Activated T-cell treated with anti-CD3 and anti-CD28 coated beads, Interleukin-2, amount 50 U/mL, for 4 hours (primary cell): Measurements from ENCODE around the gene SIRT1. TPM values are rescaled to one million over a fixed set of nuclear protein-coding genes. Genes with fewer than 3 reads are reported as not detected.
"Not testable (repeated sequence)": the region's sequence is repeated elsewhere in the genome, so short reads cannot be mapped to it uniquely, and the experiment has no call there.

Experiments used
- ATAC-seq, 2 donors: fragments of 200-7000 bp; cut with Tn5 transposase; one replicate each; pipeline ENCODE4 v1.10.0; 2021
- DNase-seq: peaks from one replicate; pipeline ENCODE4 v3.0.0-alpha.2; 2020
- H3K27me3 Mint-ChIP-seq: one replicate; pipeline ENCODE4 v1.8.0; 2021; ENCODE audit warnings: low read depth, mixed read lengths
- H3K36me3 Mint-ChIP-seq: one replicate; pipeline ENCODE4 v1.8.0; 2022; ENCODE audit warnings: mixed read lengths; ENCODE audit not compliant: insufficient read depth
- H3K4me1 Mint-ChIP-seq: one replicate; pipeline ENCODE4 v1.8.0; 2021; ENCODE audit warnings: low read depth, mixed read lengths
- H3K4me3 Mint-ChIP-seq: one replicate; pipeline ENCODE4 v1.8.0; 2021; ENCODE audit warnings: mild to moderate bottlenecking, moderate library complexity, mixed read lengths
- H3K9me3 Mint-ChIP-seq: one replicate; pipeline ENCODE4 v1.8.0; 2021; ENCODE audit warnings: mixed read lengths
- total RNA-seq, 3 donors: library from RNA; stranded (reverse); gene quantifications; one replicate each; pipeline ENCODE4 v1.2.1, GENCODE V29; 2021

SIRT1 gene
- total RNA-seq, 3 donors from 2014 or later, result 14.8 to 17.3 (median 15.2) TPM

DNA sequence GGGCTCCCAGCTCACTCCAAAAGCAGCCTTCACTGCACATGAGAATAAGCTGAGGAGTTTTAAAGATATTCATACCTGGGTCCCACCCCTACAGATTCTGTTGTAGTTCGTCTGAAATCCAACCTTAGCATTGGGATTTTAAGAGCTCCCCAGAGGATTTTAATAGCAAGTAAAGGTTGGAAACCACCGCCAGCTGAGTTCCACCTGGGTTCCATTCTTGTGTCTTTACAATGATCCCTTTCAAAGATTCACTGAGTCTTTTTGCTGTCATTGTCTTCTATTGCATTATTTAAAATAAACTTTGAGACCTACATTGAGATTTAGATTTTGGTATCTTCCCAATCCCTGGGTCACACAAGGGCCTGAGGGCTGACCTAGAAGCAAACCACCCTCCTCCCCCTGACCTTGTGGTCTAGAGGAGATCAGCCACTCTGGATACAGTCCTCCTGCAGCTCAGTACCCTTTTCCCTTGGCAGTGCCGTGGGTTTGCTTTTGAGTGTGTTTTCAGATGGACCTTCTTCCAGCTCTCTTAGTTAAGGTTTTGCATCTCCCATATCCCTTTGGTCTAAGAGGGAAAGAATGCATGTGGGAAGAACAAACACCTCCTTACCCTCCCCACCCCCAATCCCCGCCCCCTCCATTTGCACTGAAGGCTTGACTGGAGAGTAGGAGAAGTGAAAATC is 22.6 kb upstream of the SIRT1 start:
- no peaks in the 10 kb centered on the region for H3K9me3 Mint-ChIP-seq
- ATAC-seq (no peak), DNase-seq (no peak)
- no peak overlapping the region for H3K4me3 Mint-ChIP-seq
- no peaks in the 10 kb centered on the region for H3K4me1 Mint-ChIP-seq
- H3K36me3 Mint-ChIP-seq, result no peaks in the 10 kb centered on the region
- no peaks in the 10 kb centered on the region for H3K27me3 Mint-ChIP-seq

DNA sequence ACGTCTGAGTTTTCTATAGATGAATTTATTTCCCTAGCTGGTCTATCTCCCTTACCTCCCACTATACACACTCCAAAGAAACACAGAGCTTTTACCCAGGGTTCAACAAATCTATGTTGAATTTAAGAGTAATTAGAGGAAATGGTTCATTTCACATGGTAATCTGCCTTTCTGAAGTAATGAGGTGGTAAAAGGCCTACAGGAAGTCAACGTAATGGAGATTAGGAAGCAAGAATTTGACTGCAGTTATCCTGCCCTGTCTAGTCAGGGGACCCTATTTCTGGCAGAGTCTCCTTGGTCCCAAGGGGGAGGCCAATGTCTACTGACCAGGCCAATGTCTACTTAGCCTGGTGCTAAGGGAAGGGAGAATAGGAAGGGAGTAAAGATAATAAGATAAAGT is 21.4 kb upstream of the SIRT1 start:
- Mint-ChIP-seq H3K36me3 (no peaks in the 10 kb centered on the region), H3K9me3 (no peaks in the 10 kb centered on the region), H3K27me3 (no peaks in the 10 kb centered on the region), H3K4me3 (no peak overlapping the region), H3K4me1 (no peaks in the 10 kb centered on the region)
- DNase-seq (no peak), ATAC-seq (no peak)

DNA sequence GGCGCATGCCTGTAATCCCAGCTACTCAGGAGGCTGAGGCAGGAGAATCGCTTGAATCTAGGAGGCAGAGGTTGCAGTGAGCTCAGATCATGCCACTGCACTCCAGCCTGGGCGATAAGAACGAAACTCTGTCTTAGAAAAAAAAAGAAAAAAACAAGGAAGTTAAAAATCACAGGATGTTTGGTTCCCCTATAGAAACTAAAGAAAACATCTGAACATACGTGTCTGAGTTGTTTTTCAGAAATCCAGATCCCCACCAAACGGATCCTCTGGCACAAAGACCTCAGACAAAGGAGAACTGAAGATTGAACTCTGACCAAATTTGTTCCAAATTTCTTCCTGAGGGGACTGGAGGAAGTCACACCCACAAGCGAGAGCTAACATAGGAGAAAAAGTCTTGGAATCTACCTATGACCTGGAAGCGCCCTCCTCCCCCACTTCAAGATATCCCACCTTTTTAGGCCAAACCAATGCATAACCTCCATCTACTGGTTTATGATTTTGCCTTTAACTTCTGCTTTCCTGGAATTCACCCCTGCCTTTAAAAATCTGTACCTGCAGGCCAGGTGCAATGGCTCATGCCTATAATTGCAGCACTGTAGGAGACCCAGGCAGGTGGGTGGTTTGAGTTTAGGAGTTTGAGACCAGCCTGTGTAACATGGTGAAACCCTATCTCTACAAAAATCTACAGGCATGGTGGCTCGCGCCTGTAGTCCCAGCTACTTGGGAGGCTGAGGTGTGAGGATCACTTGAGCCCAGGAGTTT is 19.7 kb upstream of the SIRT1 start:
- DNase-seq (no peak), ATAC-seq (no peak)
- Mint-ChIP-seq H3K36me3 (no peaks in the 10 kb centered on the region), H3K9me3 (no peaks in the 10 kb centered on the region), H3K27me3 (no peaks in the 10 kb centered on the region), H3K4me3 (no peak overlapping the region), H3K4me1 (no peaks in the 10 kb centered on the region)

DNA sequence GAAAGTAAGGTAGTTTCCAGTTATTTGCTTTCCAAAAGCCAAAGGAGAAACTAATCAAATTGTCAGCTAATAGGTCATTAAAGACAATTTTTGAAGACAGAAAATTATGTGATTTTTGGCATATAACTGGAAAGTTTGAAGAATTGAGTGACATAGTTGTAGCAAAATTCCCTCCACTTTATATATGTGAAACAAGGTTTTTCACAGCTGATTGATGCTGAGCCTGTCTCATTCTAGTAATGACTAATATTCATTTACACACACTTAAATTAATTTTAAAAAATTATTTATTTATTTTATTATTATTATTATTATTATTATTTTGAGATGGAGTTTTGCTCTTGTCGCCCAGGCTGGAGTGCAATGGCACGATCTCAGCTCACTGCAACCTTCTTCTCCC is 16.3 kb upstream of the SIRT1 start:
- Mint-ChIP-seq H3K36me3 (no peaks in the 10 kb centered on the region), H3K27me3 (no peaks in the 10 kb centered on the region), H3K4me3 (no peak overlapping the region), H3K9me3 (no peaks in the 10 kb centered on the region), H3K4me1 (no peaks in the 10 kb centered on the region)
- DNase-seq (no peak), ATAC-seq (no peak)

DNA sequence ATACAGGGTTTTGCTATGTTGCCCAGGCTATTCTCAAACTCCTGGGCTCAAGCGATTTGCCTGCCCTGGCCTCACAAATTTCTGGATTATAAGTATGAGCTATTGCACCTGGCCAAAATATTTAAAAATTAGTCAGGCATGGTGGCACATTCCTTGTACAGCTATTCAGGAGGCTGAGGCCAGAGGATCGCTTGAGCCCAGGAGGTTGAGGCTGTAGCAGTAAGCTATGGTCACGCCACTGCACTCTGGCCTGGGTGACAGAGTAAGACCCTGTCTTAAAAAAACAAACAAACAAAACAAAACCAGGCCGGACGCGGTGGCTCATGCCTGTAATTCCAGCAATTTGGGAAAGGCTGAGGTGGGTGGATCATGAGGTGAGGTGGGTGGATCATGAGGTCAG is 14.5 kb upstream of the SIRT1 start:
- Mint-ChIP-seq H3K4me1 (no peaks in the 10 kb centered on the region), H3K27me3 (no peaks in the 10 kb centered on the region), H3K9me3 (no peaks in the 10 kb centered on the region), H3K36me3 (no peaks in the 10 kb centered on the region), H3K4me3 (no peak overlapping the region)
- no peak for ATAC-seq
- no peak for DNase-seq

DNA sequence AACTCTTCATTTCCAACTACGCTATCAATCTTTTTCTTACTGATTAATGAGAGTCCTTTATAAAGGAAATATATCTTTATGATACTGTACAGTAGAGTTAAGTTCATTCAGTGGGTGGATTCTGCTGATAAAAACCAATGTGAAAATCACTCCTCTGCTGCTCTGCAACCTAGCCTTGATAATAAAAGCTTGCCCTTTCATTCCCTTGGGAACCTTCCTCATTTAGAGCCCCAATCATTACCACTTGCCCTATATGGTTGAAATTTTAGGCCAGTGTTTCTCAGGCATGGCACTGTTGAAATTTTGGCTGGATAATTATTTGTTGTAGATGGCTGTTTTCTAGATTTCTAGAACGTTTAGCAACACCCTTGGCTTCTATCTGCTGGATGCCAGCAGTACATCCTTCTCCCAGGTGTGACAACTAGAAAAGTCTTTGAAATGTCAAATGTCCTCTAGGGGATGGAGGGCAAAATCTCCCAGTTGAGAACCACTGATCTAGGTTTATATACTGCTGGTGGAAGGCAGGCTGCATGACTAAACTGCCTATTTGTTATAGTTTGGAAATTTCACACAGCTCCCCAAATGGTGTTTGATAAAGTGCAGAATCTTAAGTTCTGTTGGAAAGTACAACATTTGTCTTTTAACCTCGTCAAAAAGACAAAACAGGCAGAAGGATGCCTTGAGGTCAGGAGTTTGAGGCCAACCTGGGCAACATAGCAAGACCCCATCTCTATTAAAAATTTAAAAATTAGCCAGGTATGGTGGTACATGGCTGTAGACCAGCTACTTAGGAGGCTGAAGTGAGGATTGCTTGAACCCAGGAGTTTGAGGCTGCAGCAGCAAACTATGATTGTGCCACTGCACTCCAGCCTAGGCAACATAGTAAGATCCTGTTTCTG is 8.9 kb upstream of the SIRT1 start:
- no peaks in the 10 kb centered on the region for H3K9me3 Mint-ChIP-seq
- no peaks in the 10 kb centered on the region for H3K4me1 Mint-ChIP-seq
- ATAC-seq (no peak), DNase-seq (no peak)
- H3K27me3 Mint-ChIP-seq, result no peaks in the 10 kb centered on the region
- H3K36me3 Mint-ChIP-seq, result no peaks in the 10 kb centered on the region
- no peak overlapping the region for H3K4me3 Mint-ChIP-seq

DNA sequence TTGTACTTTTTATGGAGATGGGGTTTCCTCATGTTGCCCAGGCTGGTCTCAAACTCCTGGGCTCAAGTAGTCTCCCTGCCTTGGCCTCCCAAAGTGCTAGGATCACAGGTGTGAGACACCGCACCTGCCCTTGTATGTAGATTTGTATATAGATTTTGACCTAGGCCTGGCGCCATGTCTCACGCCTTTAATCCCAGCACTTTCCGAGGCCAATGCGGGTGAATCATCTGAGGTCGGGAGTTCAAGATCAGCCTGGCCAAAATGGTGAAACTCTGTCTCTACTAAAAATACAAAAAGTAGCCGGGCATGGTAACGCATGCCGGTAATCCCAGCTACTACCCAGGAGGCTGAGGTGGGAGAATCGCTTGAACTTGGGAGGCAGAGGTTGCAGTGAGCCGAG is 7.0 kb upstream of the SIRT1 start:
- not testable (repeated sequence) for H3K36me3 Mint-ChIP-seq, DNase-seq, H3K27me3 Mint-ChIP-seq, H3K4me3 Mint-ChIP-seq, H3K4me1 Mint-ChIP-seq, H3K9me3 Mint-ChIP-seq, ATAC-seq

DNA sequence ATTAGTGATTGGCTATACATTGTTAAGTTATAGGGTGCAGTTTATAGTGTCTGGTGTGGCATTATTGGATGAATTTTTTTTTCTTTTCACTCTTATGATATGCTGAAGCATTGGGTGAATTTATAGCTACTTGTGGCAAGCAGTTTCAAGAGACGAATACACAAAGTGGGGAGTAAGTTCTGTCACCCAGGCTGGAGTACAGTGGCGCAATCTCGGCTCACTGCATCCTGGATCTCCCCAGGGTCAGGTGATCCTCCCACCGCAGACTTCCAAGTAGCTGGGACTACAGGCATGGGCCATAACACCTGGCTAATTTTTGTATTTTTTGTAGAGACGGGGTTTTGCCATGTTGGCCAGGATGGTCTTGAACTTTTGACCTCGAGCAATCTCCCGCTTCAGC is 6.3 kb upstream of the SIRT1 start:
- DNase-seq (no peak), ATAC-seq (no peak)
- H3K27me3 Mint-ChIP-seq, result no peaks in the 10 kb centered on the region
- H3K4me1 Mint-ChIP-seq, result no peaks in the 10 kb centered on the region
- no peak overlapping the region for H3K4me3 Mint-ChIP-seq
- H3K36me3 Mint-ChIP-seq, result no peaks in the 10 kb centered on the region
- no peaks in the 10 kb centered on the region for H3K9me3 Mint-ChIP-seq

DNA sequence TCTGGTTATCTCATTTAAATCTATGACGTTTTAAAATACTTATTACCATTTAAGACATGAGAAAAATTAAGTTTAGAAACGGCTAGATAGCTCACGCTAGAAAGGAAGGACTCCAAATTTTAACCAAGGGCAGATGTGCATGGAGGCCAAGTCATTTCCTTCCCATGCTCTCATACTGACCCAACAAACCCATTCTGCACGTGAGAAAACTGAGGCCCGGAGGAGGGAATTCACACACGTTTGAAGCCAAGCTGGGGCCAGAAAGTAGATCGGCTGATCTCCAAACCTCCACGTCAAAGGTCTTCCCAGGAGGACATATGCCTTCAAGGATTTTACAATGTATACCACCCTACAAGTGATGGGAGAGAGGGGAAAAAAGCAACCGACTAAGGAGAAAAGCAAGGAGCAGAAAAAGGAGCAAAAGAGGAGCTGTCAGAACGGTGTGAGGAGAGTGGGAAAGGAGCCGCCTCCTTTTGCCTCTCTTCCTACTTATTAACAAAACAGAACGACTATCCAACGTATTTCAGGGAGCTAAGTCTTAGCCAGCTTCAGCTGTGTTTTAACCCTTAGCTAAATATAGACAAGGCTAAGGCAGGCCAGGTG is 645 bp upstream of the SIRT1 start:
- H3K4me3 Mint-ChIP-seq, result peak overlapping the region; percentile 88
- no peaks in the 10 kb centered on the region for H3K9me3 Mint-ChIP-seq
- no peak for DNase-seq
- H3K27me3 Mint-ChIP-seq, result no peaks in the 10 kb centered on the region
- peak in 1 of 2 donors; percentile 2 for ATAC-seq
- H3K4me1 Mint-ChIP-seq, result peaks cover 24% of the 10 kb centered on the region
- H3K36me3 Mint-ChIP-seq, result peaks cover 10% of the 10 kb centered on the region

DNA sequence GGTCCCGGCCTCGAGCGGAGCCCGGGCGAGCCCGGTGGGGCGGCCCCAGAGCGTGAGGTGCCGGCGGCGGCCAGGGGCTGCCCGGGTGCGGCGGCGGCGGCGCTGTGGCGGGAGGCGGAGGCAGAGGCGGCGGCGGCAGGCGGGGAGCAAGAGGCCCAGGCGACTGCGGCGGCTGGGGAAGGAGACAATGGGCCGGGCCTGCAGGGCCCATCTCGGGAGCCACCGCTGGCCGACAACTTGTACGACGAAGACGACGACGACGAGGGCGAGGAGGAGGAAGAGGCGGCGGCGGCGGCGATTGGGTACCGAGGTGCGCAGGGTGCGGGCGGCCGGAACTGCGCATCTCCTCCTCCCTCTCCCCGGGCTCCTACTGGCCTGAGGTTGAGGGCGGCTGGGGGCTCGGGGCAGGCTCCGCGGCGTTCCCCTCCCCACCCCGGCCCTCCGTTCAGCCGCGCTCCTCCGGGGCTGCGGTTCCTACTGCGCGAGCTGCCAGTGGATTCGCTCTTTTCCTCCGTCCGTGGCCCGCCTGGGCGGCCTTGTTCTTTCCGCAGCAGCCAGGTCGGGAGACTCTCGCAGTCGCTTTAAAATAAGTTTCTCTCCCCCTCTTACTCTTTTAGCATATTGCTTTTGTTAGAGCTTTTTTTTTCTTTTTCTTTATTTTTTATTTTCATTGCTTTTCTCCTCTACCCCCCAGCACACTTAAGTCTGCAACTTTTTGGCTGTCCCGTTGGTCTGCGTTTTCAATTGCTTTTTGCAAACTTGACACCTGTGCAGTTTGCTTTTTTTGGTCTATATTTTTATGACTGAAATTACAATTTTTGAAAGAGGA is 600 bp downstream of the SIRT1 start:
- Mint-ChIP-seq H3K9me3 (no peaks in the 10 kb centered on the region), H3K4me3 (peak overlapping the region; percentile 94), H3K4me1 (peaks cover 33% of the 10 kb centered on the region), H3K36me3 (peaks cover 18% of the 10 kb centered on the region), H3K27me3 (no peaks in the 10 kb centered on the region)
- ATAC-seq (peak; percentile 85 to 88), DNase-seq (peak; percentile 64)

DNA sequence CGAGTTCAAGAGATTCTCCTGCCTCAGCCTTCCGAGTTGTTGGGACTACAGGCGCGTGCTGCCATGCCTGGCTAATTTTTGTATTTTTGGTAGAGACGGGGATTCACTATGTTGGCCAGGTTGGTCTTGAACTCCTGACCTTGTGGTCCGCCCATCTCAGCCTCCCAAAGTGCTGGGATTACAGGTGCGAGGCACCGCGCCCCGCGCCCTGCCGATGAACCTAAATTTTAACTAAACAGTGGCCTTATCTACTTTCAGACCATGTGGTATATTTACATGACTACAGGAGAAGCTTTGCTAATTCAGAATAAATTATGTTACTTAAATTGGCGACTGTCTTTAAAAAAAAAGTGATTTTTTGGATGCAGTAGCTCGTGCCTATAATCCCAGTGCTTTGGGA is 9.2 kb downstream of the SIRT1 start:
- Mint-ChIP-seq H3K4me3 (no peak overlapping the region), H3K27me3 (no peaks in the 10 kb centered on the region), H3K4me1 (peaks cover 24% of the 10 kb centered on the region), H3K36me3 (peaks cover 24% of the 10 kb centered on the region), H3K9me3 (no peaks in the 10 kb centered on the region)
- DNase-seq, result no peak
- ATAC-seq, result no peak

DNA sequence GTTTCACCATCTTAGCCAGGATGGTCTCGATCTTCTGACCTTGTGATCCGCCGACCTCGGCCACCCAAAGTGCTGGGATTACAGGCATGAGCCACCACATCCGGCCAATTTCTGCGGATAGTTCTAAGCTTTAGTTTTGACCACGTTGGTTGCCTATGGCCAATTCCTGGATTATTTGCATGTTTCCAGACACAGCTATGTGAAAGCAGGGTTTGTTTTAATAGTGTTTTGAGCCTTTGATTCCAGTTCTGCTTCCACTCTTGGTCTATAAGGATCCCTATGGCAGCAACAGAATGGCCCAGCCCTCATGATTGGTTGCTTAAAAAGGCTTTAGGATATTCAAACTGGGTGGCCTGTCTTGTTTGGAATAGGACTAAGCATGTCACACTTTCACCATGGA is 19.1 kb downstream of the SIRT1 start:
- H3K4me1 Mint-ChIP-seq, result peaks cover 5% of the 10 kb centered on the region
- H3K36me3 Mint-ChIP-seq, result peaks cover 38% of the 10 kb centered on the region
- H3K27me3 Mint-ChIP-seq, result no peaks in the 10 kb centered on the region
- H3K9me3 Mint-ChIP-seq, result no peaks in the 10 kb centered on the region
- ATAC-seq (no peak), DNase-seq (no peak)
- H3K4me3 Mint-ChIP-seq, result no peak overlapping the region

DNA sequence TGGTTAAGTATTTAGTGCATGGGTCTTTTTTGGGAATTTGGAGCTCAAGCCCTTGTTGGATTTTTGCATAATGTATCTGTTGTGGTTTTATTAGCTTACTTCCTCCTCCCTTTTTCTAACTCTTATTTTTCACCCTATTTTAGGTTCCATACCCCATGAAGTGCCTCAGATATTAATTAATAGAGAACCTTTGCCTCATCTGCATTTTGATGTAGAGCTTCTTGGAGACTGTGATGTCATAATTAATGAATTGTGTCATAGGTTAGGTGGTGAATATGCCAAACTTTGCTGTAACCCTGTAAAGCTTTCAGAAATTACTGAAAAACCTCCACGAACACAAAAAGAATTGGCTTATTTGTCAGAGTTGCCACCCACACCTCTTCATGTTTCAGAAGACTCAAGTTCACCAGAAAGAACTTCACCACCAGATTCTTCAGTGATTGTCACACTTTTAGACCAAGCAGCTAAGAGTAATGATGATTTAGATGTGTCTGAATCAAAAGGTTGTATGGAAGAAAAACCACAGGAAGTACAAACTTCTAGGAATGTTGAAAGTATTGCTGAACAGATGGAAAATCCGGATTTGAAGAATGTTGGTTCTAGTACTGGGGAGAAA is 28.0 kb downstream of the SIRT1 start:
- peaks cover 20% of the 10 kb centered on the region for H3K4me1 Mint-ChIP-seq
- DNase-seq (no peak), ATAC-seq (peak in 1 of 2 donors; percentile 28)
- no peak overlapping the region for H3K4me3 Mint-ChIP-seq
- no peaks in the 10 kb centered on the region for H3K27me3 Mint-ChIP-seq
- H3K9me3 Mint-ChIP-seq, result no peaks in the 10 kb centered on the region
- H3K36me3 Mint-ChIP-seq, result peaks cover 50% of the 10 kb centered on the region
